Esophagus muscularis mucosa (tissue), 4 donors: ENCODE data around the gene HMGA1.

Experiments
- CTCF ChIP-seq, 3 experiments: fragments of 200-600 bp in 2 of 3; fragments of 450-650 bp in 1 of 3; sonication (generic) in 2 of 3; IDR thresholded peaks; one replicate each; pipeline ENCODE4 v1.5.1; 2017 to 2019; ENCODE audit warnings: antibody characterized with exemption in 3 of 3, mild to moderate bottlenecking in 2 of 3, moderate library complexity in 1 of 3
- EP300 ChIP-seq: sonication (generic); formaldehyde crosslinking; IDR thresholded peaks from one replicate; pipeline ENCODE4 v1.6.1; 2017; ENCODE audit warnings: antibody characterized with exemption
- POLR2A ChIP-seq: fragments of 450-650 bp; IDR thresholded peaks from one replicate; pipeline ENCODE4 v1.6.1; 2017; ENCODE audit warnings: antibody characterized with exemption, moderate library complexity, mild to moderate bottlenecking, low read depth
- POLR2AphosphoS5 ChIP-seq, 2 donors: sonication (generic); formaldehyde crosslinking; IDR thresholded peaks; one replicate each; pipeline ENCODE4 v1.6.1; 2017; ENCODE audit warnings: antibody characterized with exemption in 2 of 2

GRCh38 chr6:34267746-34268145 lies 31.1 kb downstream of the HMGA1 start:
- TF ChIP-seq CTCF (IDR thresholded peaks at IDR 0.05) (no peak), POLR2A (no peak), POLR2AphosphoS5 (IDR thresholded peaks at IDR 0.05) (no peak), EP300 (no peak)
